SK-N-MC (cell line): ENCODE measurements around the gene FHIT.

Experiments
- DNase-seq: peaks from one replicate; pipeline ENCODE4 v3.0.0-alpha.2; 2011; ENCODE audit warnings: low read depth, low spot score
- H3K27ac ChIP-seq: fragments of 200-600 bp; sonication (generic); 2 replicates; pipeline ENCODE4 v1.5.1; 2016; ENCODE audit warnings: mixed run types
- H3K36me3 ChIP-seq: fragments of 200-600 bp; sonication (generic); 2 replicates; pipeline ENCODE4 v1.6.1; 2017; ENCODE audit warnings: antibody characterized with exemption, low read length, mixed read lengths; ENCODE audit not compliant: insufficient read depth
- H3K4me3 ChIP-seq: fragments of 200-600 bp; sonication (generic); 2 replicates; pipeline ENCODE4 v1.5.1; 2016
- H3K9ac ChIP-seq: fragments of 200-600 bp; sonication (generic); 2 replicates; pipeline ENCODE4 v1.8.0; 2017; ENCODE audit warnings: mixed run types, mixed read lengths; ENCODE audit not compliant: insufficient read length
- H3K9me3 ChIP-seq: fragments of 200-600 bp; sonication (generic); 2 replicates; pipeline ENCODE4 v1.6.1; 2017; ENCODE audit warnings: low read depth, mild to moderate bottlenecking, antibody characterized with exemption, low read length, moderate library complexity, mixed read lengths
- EZH2 ChIP-seq: fragments of 200-600 bp; sonication (generic); IDR thresholded peaks from one replicate; pipeline ENCODE4 v1.6.1; 2017; ENCODE audit warnings: antibody characterized with exemption
- FOXP2 ChIP-seq: optimal IDR thresholded peaks from 2 replicates; pipeline ENCODE3; 2011; ENCODE audit warnings: mild to moderate bottlenecking, moderate library complexity; ENCODE audit not compliant: insufficient read depth; ENCODE audit errors: extremely low read length, control extremely low read depth
- POLR2AphosphoS5 ChIP-seq: IDR thresholded peaks from 2 replicates; pipeline ENCODE4 v1.6.1; 2012; ENCODE audit warnings: mild to moderate bottlenecking, low read depth, low read length, borderline replicate concordance

Gene FHIT

GRCh38 chr3:61092870-61093269 lies 158.4 kb downstream of the FHIT start:
- DNase-seq, result no peak
- Histone ChIP-seq H3K27ac (no peak overlapping the region), H3K4me3 (no peak overlapping the region), H3K9ac (no peak overlapping the region), H3K36me3 (no peaks in the 10 kb centered on the region), H3K9me3 (no peaks in the 10 kb centered on the region)
- TF ChIP-seq EZH2 (no peak), POLR2AphosphoS5 (no peak), FOXP2 (no peak)

GRCh38 chr3:61090389-61091169 lies 160.7 kb downstream of the FHIT start:
- Histone ChIP-seq H3K9ac (no peak overlapping the region), H3K9me3 (no peaks in the 10 kb centered on the region), H3K36me3 (no peaks in the 10 kb centered on the region), H3K4me3 (no peak overlapping the region), H3K27ac (no peak overlapping the region)
- DNase-seq, result no peak
- TF ChIP-seq FOXP2 (no peak), EZH2 (no peak), POLR2AphosphoS5 (no peak)

DNA sequence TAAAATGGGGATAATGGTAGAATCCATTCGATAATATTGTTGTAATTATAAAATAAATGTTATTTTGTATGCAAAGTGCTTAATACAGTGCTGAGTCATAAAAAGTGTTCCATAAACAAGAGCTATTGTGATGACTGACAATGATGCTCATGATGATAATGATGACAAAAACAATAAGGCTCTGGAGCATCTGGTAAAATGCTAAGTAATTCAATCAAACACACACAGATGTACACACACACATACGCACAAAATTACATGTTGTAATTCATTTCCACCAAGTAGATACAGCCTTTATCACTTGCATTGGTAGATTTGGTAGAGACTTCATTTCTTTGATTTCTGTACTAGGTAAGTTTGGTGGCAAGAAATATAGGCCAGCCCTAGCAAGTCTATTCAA lies 163.8 kb downstream of the FHIT start:
- H3K9me3 ChIP-seq, result no peaks in the 10 kb centered on the region
- no peak for DNase-seq
- H3K27ac ChIP-seq, result no peak overlapping the region
- no peaks in the 10 kb centered on the region for H3K36me3 ChIP-seq
- no peak overlapping the region for H3K9ac ChIP-seq
- H3K4me3 ChIP-seq, result no peak overlapping the region
- no peak for TF ChIP-seq EZH2
- TF ChIP-seq POLR2AphosphoS5, result no peak
- TF ChIP-seq FOXP2, result no peak

DNA sequence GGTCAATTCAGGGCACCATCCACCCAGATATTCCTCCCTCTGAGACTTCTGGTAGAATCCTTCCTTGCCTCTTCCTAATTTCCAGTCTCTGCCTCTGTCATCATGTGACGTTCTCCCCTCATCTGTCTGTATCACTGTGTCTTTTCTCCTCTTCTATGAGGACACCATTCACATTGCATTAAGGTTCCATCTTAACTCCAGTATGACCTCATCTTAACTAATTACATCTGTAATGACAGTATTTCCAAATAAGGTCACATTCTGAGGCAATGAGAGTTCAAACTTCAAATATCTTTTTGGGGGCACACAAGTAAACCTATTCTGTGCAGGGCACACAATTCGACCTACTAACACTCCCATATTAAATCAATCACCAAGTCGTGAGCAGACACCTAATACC lies 169.7 kb downstream of the FHIT start:
- Histone ChIP-seq H3K27ac (no peak overlapping the region), H3K4me3 (no peak overlapping the region), H3K36me3 (no peaks in the 10 kb centered on the region), H3K9me3 (no peaks in the 10 kb centered on the region), H3K9ac (no peak overlapping the region)
- TF ChIP-seq POLR2AphosphoS5 (no peak), FOXP2 (no peak), EZH2 (no peak)
- DNase-seq, result no peak

DNA sequence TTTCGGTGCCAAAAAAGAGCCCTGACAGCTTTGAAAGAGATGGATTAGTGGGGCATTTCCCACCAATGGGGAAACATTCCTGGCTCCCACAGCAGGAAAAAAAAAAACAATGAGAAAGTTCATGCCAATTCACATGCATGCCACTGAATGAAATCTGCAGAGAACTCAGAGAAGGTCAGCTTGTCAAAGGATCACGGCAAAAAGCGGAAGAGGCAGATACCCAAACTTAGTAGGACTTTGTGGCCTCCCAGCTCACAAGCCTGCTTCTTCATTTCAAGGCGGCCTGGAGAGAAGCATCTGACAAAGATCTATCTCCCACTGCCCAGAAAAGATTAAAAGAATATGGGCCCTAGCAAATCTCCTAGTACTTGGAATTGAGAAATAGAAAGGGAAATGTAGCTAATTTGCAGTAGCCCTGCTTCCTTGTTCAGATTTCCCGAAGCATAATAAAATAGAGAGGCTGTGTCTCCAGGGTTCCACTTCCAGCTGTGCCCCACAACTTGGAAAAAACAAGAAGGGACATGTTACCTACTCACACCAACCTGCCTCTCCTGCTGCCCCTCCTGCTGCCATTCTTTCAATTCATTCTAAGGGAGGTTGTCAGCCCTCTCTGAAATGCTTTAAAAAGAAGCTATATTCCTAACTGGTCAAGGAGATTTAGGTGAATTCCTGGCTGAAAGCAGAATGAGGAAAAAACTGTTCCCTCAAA lies 170.4 kb downstream of the FHIT start:
- Histone ChIP-seq H3K36me3 (no peaks in the 10 kb centered on the region), H3K27ac (no peak overlapping the region), H3K4me3 (no peak overlapping the region), H3K9me3 (no peaks in the 10 kb centered on the region), H3K9ac (no peak overlapping the region)
- DNase-seq, result no peak
- TF ChIP-seq POLR2AphosphoS5 (no peak), FOXP2 (no peak), EZH2 (no peak)

DNA sequence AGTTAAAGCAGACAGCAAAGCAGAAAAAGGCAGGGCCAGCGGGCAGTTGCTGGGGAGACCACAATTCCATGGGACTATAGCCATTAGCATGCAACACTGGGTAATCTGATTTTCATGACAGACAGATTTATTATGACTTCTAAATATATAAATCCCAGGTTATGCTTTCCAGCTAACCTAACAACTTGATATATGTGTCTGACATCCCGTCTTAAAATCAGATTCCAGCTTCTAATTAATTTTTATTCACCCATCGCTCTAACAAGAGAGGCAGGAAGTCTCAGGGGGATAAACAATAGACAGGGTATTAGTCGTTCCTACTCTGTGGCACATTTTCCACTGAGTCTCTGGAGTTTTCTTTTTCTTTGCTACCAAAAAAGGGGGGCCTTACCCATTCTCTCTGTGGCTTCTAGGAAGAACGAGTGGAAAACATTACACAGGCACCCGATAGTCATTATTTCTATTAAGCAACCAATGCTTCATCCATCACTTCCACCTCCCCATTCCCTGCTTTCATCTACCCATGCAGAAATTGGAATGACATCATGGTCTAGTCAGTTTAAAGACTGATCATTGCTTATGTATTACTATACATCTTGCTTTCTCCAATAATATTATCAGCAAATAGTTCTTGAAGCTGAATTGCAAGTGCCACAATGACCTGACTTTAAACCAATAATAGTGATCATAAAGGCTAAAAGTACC lies 173.1 kb downstream of the FHIT start:
- H3K36me3 ChIP-seq, result no peaks in the 10 kb centered on the region

DNA sequence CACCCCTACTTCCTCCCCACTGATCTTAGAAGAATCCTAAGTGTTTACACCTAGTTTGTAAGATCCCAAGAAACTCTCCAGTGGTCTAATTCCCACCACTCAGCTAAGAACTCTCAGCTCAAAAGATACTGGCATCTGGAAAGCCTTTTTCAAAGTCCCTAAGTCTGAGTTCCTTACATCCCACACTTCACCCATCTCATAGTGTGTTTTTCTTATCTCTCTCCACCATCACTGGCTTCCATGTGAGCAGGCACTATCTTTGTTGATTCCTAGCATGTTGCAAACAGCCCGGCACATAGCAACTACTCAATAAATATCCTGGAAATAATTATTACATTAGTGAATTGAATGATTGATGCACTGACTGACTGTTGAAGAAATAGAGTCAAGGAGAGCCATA lies 173.7 kb downstream of the FHIT start:
- H3K4me3 ChIP-seq, result no peak overlapping the region
- no peaks in the 10 kb centered on the region for H3K9me3 ChIP-seq
- no peak overlapping the region for H3K27ac ChIP-seq
- no peak overlapping the region for H3K9ac ChIP-seq
- TF ChIP-seq FOXP2, result no peak
- TF ChIP-seq EZH2, result no peak
- TF ChIP-seq POLR2AphosphoS5, result no peak
- H3K36me3 ChIP-seq, result no peaks in the 10 kb centered on the region
- DNase-seq, result no peak

More for the DNA sequence above, 173.1 kb downstream of the FHIT start:
- TF ChIP-seq EZH2 (no peak), POLR2AphosphoS5 (no peak), FOXP2 (no peak)
- Histone ChIP-seq H3K9ac (no peak overlapping the region), H3K27ac (no peak overlapping the region), H3K4me3 (no peak overlapping the region), H3K9me3 (no peaks in the 10 kb centered on the region)
- no peak for DNase-seq

DNA sequence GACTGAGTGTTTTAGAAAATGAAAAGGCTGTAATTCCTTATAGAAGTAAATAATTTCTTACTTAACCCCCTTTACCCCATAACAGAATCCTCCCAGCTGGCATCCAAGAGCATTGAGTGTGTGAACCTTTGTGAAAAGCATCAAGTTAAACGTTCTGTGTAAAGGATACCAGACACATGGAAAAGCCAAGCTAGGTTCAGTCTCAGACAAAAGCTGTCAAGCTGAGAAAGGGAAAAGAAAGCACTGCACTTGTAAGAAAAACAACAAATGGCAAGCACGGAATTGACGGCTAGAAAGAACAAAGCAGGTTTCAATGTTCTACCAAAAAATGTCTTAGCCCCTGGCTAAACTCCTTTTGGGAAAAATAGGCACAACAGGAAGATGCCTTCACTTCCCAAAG lies 176.5 kb downstream of the FHIT start:
- TF ChIP-seq EZH2, result no peak
- no peak for TF ChIP-seq POLR2AphosphoS5
- TF ChIP-seq FOXP2, result no peak
- no peak overlapping the region for H3K4me3 ChIP-seq
- H3K9me3 ChIP-seq, result no peaks in the 10 kb centered on the region
- no peak overlapping the region for H3K9ac ChIP-seq
- no peaks in the 10 kb centered on the region for H3K36me3 ChIP-seq
- no peak overlapping the region for H3K27ac ChIP-seq
- no peak for DNase-seq
